Measurements from ENCODE around the gene GTF2IRD1.
"Not testable (repeated sequence)": the region's sequence is repeated elsewhere in the genome, so short reads cannot be mapped to it uniquely, and the experiment has no call there.

GTF2IRD1 gene

DNA sequence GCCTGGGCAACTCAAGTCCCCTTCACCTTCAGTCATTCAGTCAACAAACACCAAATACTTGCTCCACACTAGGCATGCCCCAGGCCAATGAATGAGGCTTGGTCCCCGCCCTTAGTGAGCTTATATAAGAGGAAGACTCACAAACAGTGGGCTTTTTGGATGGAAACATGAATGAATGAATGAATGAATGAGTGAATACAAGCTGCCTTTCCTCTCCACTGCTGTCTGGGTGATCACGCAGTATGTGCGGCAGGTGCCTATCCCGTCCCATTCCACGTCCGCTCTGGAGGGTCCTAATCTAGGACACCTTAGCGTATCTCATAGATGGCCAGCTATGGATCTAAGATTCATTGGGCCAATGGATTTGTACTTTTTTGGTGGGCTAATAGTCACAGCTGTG is 184.0 kb downstream of the GTF2IRD1 start:
- TF ChIP-seq, protein P1, sequence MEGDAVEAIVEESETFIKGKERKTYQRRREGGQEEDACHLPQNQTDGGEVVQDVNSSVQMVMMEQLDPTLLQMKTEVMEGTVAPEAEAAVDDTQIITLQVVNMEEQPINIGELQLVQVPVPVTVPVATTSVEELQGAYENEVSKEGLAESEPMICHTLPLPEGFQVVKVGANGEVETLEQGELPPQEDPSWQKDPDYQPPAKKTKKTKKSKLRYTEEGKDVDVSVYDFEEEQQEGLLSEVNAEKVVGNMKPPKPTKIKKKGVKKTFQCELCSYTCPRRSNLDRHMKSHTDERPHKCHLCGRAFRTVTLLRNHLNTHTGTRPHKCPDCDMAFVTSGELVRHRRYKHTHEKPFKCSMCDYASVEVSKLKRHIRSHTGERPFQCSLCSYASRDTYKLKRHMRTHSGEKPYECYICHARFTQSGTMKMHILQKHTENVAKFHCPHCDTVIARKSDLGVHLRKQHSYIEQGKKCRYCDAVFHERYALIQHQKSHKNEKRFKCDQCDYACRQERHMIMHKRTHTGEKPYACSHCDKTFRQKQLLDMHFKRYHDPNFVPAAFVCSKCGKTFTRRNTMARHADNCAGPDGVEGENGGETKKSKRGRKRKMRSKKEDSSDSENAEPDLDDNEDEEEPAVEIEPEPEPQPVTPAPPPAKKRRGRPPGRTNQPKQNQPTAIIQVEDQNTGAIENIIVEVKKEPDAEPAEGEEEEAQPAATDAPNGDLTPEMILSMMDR (conservative IDR thresholded peaks at IDR 0.05; ENCODE audit: low read depth): no peak
- DNase-seq (ENCODE audit: low spot score): no peak
- POLR2A ChIA-PET (ENCODE audit: low non-redundant PET): no interaction called here
- no peak overlapping the region for H3K27ac ChIP-seq
- CTCF ChIA-PET: interaction anchor here (0.6 kb wide), 1 partner anchor 308 kb away, joined by 4 read pairs; no protein-coding TSS in a partner anchor

GRCh38 chr7:74650055-74650454 is 196.3 kb downstream of the GTF2IRD1 start:
- CTCF ChIA-PET; POLR2A ChIA-PET (ENCODE audit: low non-redundant PET); DNase-seq (ENCODE audit: low spot score); H3K27ac ChIP-seq: not testable (repeated sequence)

DNA sequence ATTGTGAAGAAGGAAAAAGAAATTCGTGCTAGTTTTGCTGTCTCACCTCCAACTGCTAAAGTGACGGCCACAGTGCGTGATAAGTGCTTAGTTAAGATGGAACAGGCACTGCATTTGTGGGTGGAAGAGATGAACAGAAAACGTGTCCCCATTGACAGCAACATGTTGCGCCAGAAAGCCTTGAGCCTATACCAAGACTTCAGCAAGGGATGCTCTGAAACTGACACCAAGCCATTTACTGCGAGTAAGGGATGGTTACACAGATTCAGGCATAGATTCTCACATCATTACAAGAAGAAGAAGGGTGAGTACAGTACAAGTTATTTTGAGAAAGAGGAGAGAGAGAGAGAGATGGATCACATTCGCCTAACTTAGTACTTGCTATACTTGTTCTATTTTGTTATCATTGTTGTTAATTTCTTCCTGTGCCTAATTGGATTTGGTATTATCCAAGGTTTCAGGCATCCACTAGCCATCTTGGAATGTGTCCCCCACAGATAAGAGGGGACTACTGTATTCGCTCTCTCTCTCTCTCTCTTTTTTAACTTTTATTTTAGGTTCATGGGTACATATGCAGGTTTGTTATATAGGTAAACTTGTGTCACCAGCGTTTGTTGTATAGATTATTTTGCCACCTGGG is 196.9 kb downstream of the GTF2IRD1 start:
- POLR2A ChIA-PET (ENCODE audit: low non-redundant PET); H3K27ac ChIP-seq; DNase-seq (ENCODE audit: low spot score); CTCF ChIA-PET: not testable (repeated sequence)

DNA sequence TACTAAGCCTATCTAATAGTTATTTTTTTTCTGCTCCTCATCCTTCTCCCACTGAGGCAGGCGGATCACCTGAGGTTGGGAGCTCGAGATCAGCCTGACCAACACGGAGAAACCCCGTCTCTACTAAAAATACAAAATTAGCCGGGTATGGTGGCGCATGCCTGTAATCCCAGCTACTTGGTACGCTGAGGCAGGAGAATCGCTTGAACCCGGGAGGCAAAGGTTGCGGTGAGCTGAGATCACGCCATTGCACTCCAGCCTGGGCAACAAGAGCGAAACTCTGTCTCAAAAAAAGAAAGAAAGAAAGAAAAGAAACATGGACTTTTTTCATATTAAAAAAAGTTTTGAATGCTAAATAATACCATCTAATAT is 197.4 kb downstream of the GTF2IRD1 start:
- H3K27ac ChIP-seq; POLR2A ChIA-PET (ENCODE audit: low non-redundant PET); DNase-seq (ENCODE audit: low spot score); CTCF ChIA-PET: not testable (repeated sequence)

Measured in RWPE1 (cell line).